Measurements from ENCODE around the gene FRMD5.
"Not testable (repeated sequence)": the region's sequence is repeated elsewhere in the genome, so short reads cannot be mapped to it uniquely, and the experiment has no call there.

Gene FRMD5

GRCh38 chr15:43880406-43881194 lies 314.5 kb downstream of the FRMD5 start:
- DNase-seq: no peak

GRCh38 chr15:43879386-43880355 lies 315.4 kb downstream of the FRMD5 start:
- no peak for DNase-seq

- DNase-seq: no peak
These were observed 316.6 kb downstream of the FRMD5 start for GRCh38 chr15:43878446-43878845.

- no peak for DNase-seq
These were observed 317.7 kb downstream of the FRMD5 start for GRCh38 chr15:43877371-43877770.

- no peak for DNase-seq
These were observed 318.2 kb downstream of the FRMD5 start for GRCh38 chr15:43876872-43877271.

GRCh38 chr15:43873651-43874050 lies 321.4 kb downstream of the FRMD5 start:
- no peak for DNase-seq

GRCh38 chr15:43872416-43873020 lies 322.6 kb downstream of the FRMD5 start:
- peak; percentile 76 for DNase-seq

- DNase-seq: no peak
These were observed 323.2 kb downstream of the FRMD5 start for GRCh38 chr15:43871835-43872234.

GRCh38 chr15:43868406-43868805 lies 326.7 kb downstream of the FRMD5 start:
- DNase-seq: no peak

- DNase-seq: no peak
These were observed 328.0 kb downstream of the FRMD5 start for GRCh38 chr15:43867096-43867495.

GRCh38 chr15:43866636-43867035 lies 328.4 kb downstream of the FRMD5 start:
- DNase-seq: not testable (repeated sequence)

GRCh38 chr15:43859546-43859945 lies 335.5 kb downstream of the FRMD5 start:
- DNase-seq: no peak

GRCh38 chr15:43854801-43855200 lies 340.3 kb downstream of the FRMD5 start:
- DNase-seq: no peak

GRCh38 chr15:43852607-43853006 lies 342.5 kb downstream of the FRMD5 start:
- DNase-seq: no peak

GRCh38 chr15:43851251-43851650 lies 343.8 kb downstream of the FRMD5 start:
- no peak for DNase-seq

GRCh38 chr15:43845421-43845820 lies 349.6 kb downstream of the FRMD5 start:
- no peak for DNase-seq

- not testable (repeated sequence) for DNase-seq
These were observed 362.6 kb downstream of the FRMD5 start for GRCh38 chr15:43832485-43832884.

GRCh38 chr15:43831519-43832052 lies 363.5 kb downstream of the FRMD5 start:
- not testable (repeated sequence) for DNase-seq

GRCh38 chr15:43830691-43831275 lies 364.3 kb downstream of the FRMD5 start:
- not testable (repeated sequence) for DNase-seq

GRCh38 chr15:43829951-43830540 lies 365.0 kb downstream of the FRMD5 start:
- DNase-seq: peak; percentile 50

- peak; percentile 54 for DNase-seq
These were observed 366.9 kb downstream of the FRMD5 start for GRCh38 chr15:43828061-43828657.
